T-helper 2 cell treated with Interferon-gamma antibody and Interleukin-4, amounts not matched to agents 5 μg/mL and 100 μg/mL, for 36 hours (primary cell): Measurements from ENCODE around the gene LRRK1.

ENCODE experiments used
- DNase-seq: peaks from one replicate; pipeline ENCODE4 v3.0.0; 2021; ENCODE audit warnings: low spot score
- H3K27ac Mint-ChIP-seq: one replicate; pipeline ENCODE4 v1.8.0; 2021; ENCODE audit warnings: mild to moderate bottlenecking, mixed read lengths
- H3K27me3 Mint-ChIP-seq: one replicate; pipeline ENCODE4 v1.8.0; 2021; ENCODE audit warnings: low read depth, mixed read lengths
- H3K36me3 Mint-ChIP-seq: one replicate; pipeline ENCODE4 v1.8.0; 2021; ENCODE audit warnings: low read depth, mixed read lengths
- H3K4me1 Mint-ChIP-seq: one replicate; pipeline ENCODE4 v1.8.0; 2021; ENCODE audit warnings: low read depth, mixed read lengths
- H3K4me3 Mint-ChIP-seq: one replicate; pipeline ENCODE4 v1.8.0; 2022; ENCODE audit warnings: mild to moderate bottlenecking, moderate library complexity, mixed read lengths
- H3K9me3 Mint-ChIP-seq: one replicate; pipeline ENCODE4 v1.8.0; 2021; ENCODE audit warnings: mixed read lengths

The LRRK1 gene

DNA sequence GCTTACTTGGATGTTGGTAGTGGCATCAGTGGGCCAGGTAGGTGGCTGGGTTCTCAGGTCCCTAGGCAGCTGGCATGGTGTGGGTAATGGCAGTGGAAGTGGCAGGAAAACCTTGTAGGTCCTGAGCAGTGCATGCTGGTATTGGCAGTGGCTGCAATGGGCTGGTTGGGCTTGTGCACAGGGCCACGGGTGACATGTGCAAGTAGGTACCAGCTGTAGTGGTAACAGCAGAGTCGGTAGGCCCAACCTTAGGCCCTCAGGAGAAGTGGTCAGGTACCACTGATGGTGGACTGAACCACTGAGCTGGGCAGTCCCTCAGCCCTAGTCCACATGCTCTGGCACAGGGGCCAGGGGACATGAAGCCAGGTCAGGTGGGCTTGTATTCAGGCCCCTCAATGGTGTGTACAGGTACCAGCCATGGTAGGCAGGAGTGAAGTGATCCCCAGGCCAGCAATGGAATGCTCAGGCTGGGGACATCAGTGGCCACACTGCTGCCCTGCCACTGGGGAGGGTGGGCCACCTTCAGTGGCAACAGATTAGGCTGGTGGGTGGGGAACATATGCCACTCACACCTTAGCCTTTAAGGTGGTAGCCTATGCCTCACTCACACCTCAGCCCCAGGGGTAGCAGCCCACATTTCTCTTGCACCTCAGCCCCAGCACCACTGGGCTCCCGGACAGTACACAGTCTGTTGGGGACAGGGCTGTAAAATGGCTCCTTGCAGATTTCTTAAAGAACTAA lies 118.1 kb downstream of the LRRK1 start:
- Mint-ChIP-seq H3K36me3 (no peaks in the 10 kb centered on the region), H3K4me1 (peaks cover 4% of the 10 kb centered on the region), H3K4me3 (no peak overlapping the region), H3K9me3 (peaks cover 20% of the 10 kb centered on the region), H3K27ac (no peak overlapping the region), H3K27me3 (peaks cover 43% of the 10 kb centered on the region)
- no peak for DNase-seq

DNA sequence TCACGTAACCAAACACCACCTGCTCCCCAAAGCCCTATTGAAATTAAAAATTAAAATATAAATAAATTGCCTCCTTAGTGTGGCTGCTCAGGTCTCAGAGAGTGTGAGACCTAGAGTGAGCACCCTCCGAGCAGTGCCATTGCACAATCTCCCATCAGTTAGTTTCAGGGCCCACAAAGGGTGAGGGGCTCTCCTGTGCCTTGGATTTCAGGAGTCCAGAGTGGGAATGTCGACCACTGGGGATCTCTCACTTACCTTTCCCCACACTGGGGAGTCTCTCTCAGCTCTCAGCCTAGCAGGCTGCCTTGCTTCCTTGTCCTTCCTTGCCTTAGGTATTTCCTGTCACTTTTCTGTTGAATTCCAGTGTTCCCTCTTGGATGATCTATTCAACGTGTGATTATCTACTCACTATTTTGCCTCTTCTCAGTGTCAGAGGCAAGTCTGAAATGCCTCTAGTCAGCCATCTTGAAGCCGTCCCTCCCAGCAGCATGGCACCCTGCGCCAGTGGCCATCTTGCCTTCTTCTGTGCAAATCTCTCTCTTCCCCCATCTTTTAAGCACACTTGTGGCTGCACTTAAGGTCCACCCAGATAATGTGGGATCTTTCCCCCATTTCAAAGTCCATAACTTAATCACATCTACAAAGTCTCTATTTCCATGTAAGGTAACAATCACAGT lies 119.3 kb downstream of the LRRK1 start:
- Mint-ChIP-seq H3K9me3 (peaks cover 20% of the 10 kb centered on the region), H3K27me3 (peaks cover 38% of the 10 kb centered on the region), H3K4me3 (no peak overlapping the region), H3K4me1 (peaks cover 4% of the 10 kb centered on the region), H3K36me3 (no peaks in the 10 kb centered on the region), H3K27ac (no peak overlapping the region)
- DNase-seq = no peak

DNA sequence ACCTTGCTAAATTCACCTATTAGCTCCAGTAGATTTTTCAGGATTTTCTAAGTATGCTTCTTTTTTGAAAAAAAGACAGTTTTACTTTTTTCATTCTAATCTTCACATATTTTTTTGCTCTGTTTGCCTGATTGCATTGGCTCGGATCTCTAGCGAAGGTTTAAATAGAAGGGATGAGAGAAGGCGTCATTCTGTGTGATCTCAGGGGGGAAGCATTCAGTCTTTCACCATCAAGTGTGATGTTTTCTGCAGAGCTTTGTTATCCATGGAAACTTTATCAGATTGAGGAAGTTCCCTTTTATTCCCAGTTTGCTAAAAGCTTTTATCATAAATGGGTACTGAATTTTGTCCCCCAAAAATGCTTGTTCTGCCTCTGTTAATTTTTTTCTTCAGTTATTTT lies 120.3 kb downstream of the LRRK1 start:
- peaks cover 33% of the 10 kb centered on the region for H3K27me3 Mint-ChIP-seq
- DNase-seq = no peak
- no peaks in the 10 kb centered on the region for H3K36me3 Mint-ChIP-seq
- peaks cover 4% of the 10 kb centered on the region for H3K4me1 Mint-ChIP-seq
- H3K9me3 Mint-ChIP-seq = peaks cover 20% of the 10 kb centered on the region
- no peak overlapping the region for H3K27ac Mint-ChIP-seq
- no peak overlapping the region for H3K4me3 Mint-ChIP-seq

DNA sequence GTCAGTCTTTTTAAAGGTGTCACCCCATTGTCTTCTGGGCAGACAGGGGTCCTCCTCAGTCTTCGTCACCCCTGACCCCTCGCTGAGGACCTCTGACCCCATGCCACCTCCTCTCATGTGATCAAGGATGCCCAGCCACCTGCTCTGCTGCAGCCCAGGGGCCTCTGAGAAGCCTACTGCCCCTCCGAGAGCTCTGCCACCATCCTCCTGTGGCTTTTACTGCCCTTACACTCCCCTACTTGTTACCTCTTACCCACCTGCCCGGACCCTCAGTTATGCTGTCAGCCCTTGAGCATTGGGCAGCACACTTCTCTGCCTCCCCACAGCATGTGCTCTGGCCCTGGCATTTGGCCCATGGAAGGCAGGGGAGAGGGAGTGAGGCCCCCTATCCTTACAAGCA lies 123.2 kb downstream of the LRRK1 start:
- DNase-seq = no peak
- no peak overlapping the region for H3K4me3 Mint-ChIP-seq
- H3K36me3 Mint-ChIP-seq = no peaks in the 10 kb centered on the region
- no peaks in the 10 kb centered on the region for H3K4me1 Mint-ChIP-seq
- no peak overlapping the region for H3K27ac Mint-ChIP-seq
- peaks cover 21% of the 10 kb centered on the region for H3K27me3 Mint-ChIP-seq
- H3K9me3 Mint-ChIP-seq = no peaks in the 10 kb centered on the region

DNA sequence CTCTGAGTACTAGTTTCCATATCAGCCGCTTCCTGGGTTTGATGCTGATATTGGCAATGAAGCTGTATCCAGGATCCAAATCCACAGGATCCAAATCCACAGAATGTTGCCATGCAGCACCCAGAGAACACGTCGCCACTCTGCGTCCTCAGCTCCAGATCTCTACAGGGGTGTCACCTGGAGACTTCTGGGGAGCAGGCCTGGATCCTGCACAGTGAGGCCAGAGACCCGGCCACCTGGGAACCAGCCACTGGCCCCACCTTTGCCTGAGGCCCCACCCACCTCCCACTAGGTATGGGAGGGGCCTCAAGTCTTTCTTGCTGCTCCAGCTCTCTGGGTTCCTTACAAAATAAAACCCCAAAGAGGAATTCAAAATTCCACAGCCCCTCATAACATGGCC lies 123.9 kb downstream of the LRRK1 start:
- Mint-ChIP-seq H3K4me1 (no peaks in the 10 kb centered on the region), H3K4me3 (no peak overlapping the region), H3K36me3 (no peaks in the 10 kb centered on the region), H3K27me3 (peaks cover 21% of the 10 kb centered on the region), H3K27ac (no peak overlapping the region), H3K9me3 (no peaks in the 10 kb centered on the region)
- DNase-seq = no peak

DNA sequence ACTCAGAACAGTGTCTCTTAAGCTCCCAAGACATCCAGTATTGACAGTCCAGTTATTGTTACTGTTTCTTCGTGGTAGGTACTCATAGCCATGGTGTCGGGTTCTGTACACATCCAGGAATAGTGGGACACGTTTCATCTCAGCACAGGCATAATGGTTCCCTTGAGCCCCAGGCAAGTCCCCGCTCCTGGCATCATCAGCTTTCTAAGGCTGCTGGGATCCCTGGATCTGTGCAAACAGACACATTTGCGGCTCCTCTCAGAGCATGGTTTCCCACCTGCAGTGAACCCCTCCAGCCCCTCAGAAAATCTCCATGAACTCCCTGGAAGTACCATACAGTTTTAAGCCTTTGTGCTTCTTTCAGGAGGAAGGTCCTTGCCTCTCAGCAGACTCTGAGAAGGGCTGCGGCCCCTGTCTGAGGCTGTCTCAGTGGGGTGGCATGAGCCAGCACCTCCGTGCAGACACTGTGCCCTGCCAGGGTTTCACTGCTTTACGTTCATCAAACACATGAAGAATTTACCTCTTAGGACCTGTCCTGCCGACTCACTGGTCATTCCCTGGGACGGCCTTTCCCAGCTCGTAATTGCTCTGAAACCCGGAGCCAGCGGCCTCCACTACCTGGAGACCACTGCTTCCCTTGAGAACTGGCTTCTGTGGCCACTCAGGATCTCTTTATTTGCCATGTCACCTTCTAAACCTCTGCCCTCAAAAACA lies 124.9 kb downstream of the LRRK1 start:
- peaks cover 17% of the 10 kb centered on the region for H3K27me3 Mint-ChIP-seq
- H3K9me3 Mint-ChIP-seq = no peaks in the 10 kb centered on the region
- no peak overlapping the region for H3K27ac Mint-ChIP-seq
- no peaks in the 10 kb centered on the region for H3K36me3 Mint-ChIP-seq
- DNase-seq = no peak
- no peaks in the 10 kb centered on the region for H3K4me1 Mint-ChIP-seq
- no peak overlapping the region for H3K4me3 Mint-ChIP-seq

DNA sequence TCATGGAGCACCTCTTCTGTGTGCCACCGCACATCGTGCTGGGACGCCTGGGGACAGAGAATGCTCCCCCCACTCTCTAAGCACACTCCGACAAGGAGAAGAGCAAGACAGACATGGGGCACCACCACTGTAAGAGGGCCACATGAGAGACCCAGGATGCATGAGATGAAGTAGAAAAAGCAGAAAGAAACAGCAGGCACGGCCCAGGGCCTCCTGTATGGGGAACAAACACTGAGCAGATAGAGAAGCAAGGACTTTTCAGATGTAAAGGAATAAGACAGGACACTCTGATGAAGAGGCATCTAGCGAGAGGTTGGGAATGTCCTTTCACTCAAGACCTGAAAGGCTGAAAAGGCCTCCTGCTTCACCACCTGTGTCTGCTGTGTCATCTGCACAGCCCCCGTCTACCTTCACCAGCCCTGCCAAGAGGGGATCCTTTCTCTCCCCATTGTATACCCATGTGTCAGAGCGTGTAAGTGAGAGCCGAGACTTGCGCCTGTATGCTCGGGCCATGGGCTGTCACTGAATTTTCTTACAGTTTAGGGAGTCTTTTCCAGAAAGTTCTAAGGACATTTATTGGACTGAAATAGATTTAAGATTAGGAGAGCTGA lies 125.6 kb downstream of the LRRK1 start:
- no peak overlapping the region for H3K4me3 Mint-ChIP-seq
- no peaks in the 10 kb centered on the region for H3K4me1 Mint-ChIP-seq
- no peak for DNase-seq
- H3K9me3 Mint-ChIP-seq = no peaks in the 10 kb centered on the region
- no peaks in the 10 kb centered on the region for H3K36me3 Mint-ChIP-seq
- no peak overlapping the region for H3K27ac Mint-ChIP-seq
- peaks cover 13% of the 10 kb centered on the region for H3K27me3 Mint-ChIP-seq

DNA sequence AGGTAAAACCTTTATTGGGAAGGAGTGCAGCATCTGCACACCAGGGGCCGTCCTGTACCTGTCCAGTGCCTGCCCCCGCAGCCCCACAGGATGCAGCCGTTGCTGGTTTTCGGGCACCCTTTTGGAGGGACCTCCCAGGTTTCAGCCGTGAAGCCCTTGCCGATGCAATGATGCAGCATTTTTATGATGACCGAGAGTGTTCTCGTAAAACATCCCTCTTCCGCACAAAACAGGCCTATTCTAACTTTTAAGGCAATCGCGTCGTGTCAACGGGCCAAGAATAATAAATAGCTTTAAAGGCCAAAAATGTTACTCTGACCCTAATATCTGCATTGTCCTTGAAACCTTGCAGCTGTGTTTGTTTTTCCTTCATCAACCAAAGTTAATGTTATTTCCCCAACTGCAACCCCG lies 126.1 kb downstream of the LRRK1 start:
- Mint-ChIP-seq H3K27ac (no peak overlapping the region), H3K9me3 (no peaks in the 10 kb centered on the region), H3K4me3 (no peak overlapping the region), H3K27me3 (peaks cover 11% of the 10 kb centered on the region), H3K36me3 (no peaks in the 10 kb centered on the region), H3K4me1 (no peaks in the 10 kb centered on the region)
- no peak for DNase-seq

DNA sequence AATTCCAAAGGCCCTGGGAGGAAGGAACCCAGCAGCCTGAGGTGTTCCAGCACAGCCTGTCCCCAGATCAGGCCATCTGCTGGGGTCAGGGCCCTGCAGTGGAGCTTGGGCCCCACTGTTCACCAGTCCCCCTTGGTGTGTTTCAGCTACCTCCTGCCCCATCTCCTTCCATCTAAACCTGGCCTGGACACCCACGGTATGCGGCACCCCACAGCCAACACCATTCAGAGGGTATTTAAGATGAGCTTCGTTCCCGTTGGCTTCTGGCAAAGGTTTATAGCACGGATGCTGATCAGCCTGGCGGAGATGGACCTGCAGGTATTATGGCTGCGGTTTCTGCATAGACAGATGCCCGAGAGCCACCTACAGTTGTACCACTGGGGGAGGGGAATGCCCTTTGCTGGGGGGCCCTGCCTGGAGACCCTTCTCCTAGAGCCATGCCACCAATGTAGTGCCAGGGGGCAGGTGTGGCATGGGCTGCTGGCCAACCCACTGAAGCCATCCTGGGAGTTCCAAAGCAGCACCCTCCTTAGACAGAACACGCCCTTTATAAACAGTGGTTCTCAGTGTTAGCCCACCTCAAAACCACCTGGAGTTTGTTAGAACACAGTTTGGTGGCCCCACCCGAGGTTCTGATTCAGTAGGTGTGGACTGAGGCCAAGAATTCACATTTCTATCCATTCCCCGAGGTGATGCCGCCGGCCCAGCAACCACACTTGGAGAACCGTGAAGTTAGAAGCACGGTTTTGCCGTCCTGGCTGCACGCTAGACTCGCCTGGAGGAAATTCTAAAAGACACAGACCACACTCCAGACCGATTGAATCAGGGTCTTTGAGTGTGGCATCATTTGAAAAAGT lies 126.9 kb downstream of the LRRK1 start:
- Mint-ChIP-seq H3K4me3 (no peak overlapping the region), H3K27me3 (peaks cover 4% of the 10 kb centered on the region), H3K36me3 (no peaks in the 10 kb centered on the region), H3K27ac (no peak overlapping the region), H3K4me1 (no peaks in the 10 kb centered on the region), H3K9me3 (no peaks in the 10 kb centered on the region)
- no peak for DNase-seq

DNA sequence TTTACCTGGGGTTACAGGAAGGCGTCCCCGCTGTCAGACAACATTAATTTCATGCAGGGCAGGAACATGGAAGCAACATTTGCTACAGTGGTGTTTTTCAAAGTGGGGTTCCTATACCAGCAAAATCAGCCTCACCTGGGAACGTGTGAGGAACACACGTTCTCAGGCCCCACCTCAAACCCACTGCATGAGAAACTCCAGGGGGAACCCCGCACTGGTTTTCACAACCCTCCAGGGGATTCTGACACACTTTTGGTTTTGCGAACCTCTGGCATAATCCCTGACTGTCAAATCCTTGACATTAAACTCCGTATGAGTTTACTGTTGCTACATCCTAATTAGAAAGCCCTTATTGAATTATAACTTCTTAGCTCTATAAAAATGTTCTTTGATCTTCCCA lies 127.7 kb downstream of the LRRK1 start:
- Mint-ChIP-seq H3K4me1 (no peaks in the 10 kb centered on the region), H3K36me3 (no peaks in the 10 kb centered on the region), H3K9me3 (no peaks in the 10 kb centered on the region), H3K4me3 (no peak overlapping the region), H3K27ac (no peak overlapping the region), H3K27me3 (peaks cover 4% of the 10 kb centered on the region)
- DNase-seq = no peak

DNA sequence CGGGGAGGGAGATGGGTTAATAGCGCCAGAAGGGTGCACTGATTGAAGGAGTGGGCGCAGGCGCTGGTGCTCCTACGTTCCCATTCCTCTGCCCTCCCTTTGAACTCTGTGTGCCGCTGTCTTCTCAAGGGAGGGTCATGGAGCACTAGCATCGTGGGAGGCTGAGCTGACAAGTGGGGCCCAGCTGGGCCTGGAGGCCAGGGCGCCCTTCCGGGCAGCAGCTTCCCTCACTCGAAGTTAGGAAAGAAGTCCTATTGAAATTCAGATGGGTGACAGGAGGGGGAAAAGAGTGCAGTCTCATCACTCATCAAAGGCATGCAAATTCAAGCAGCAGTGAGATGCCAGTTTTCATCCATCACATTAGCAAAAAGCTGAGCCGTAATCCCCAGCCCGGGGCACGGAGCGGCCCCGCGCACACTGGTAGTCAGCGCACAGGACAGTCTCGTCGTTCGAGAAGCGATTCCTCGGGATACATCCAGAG lies 128.2 kb downstream of the LRRK1 start:
- Mint-ChIP-seq H3K4me1 (no peaks in the 10 kb centered on the region), H3K27ac (no peak overlapping the region), H3K27me3 (peaks cover under 1% of the 10 kb centered on the region), H3K9me3 (no peaks in the 10 kb centered on the region), H3K36me3 (no peaks in the 10 kb centered on the region), H3K4me3 (no peak overlapping the region)
- DNase-seq = no peak

DNA sequence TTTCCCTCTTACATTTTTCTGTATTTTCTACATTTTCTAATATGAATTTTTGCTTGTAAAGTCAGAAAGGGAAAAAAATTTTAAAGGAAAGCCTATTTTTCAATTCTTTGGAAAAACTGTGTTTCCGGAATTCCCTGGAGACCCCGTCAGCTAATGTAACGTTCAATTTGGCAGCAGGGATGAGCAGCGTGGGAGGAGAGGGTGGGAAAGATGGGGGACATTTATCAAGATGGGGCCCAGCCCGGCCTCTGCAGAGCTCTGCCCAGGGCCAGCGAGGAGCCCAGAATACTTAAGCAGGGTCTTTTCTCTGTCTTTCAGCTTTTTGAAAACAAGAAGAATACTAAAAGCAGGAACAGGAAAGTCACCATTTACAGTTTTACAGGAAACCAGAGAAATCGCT lies 129.0 kb downstream of the LRRK1 start:
- H3K27me3 Mint-ChIP-seq = no peaks in the 10 kb centered on the region

DNA sequence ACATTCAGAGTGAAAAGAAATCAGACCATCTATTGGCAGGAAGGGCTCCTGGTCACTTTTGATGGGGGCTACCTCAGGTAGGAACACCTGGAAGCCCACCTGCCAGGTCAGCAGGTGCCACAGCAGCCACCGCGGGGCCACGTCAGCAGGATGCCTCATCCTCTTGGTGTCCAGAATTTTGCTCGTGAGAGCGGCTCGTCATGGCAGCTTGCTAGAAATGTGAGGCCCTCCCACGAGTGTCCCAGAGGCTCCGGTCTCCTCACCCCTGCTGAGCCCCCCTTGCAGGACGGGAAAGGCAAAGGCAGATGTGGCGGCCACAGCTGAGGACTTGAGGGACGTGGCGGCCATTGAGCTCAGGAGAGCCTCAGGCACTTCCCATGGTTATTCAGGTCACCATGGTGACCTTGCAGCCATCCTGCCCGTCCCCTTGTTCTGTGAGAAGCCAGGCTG lies 129.4 kb downstream of the LRRK1 start:
- Mint-ChIP-seq H3K4me1 (no peaks in the 10 kb centered on the region), H3K9me3 (no peaks in the 10 kb centered on the region), H3K27ac (no peak overlapping the region), H3K36me3 (no peaks in the 10 kb centered on the region), H3K4me3 (no peak overlapping the region), H3K27me3 (no peaks in the 10 kb centered on the region)
- DNase-seq = no peak

More for the DNA sequence above, 129.0 kb downstream of the LRRK1 start:
- Mint-ChIP-seq H3K36me3 (no peaks in the 10 kb centered on the region), H3K9me3 (no peaks in the 10 kb centered on the region), H3K4me1 (no peaks in the 10 kb centered on the region), H3K4me3 (no peak overlapping the region), H3K27ac (no peak overlapping the region)
- no peak for DNase-seq
